OCI-LY3 (cell line): Measurements from ENCODE around the gene EGF.

ENCODE experiments used
- EZH2phosphoT487 ChIP-seq: fragments of 200-600 bp; shearing (Covaris generic); IDR thresholded peaks from 2 replicates; pipeline ENCODE4 v1.6.1; 2018; ENCODE audit warnings: antibody characterized with exemption, mixed run types, low read depth
- TF ChIP-seq, protein P1 (sequence below): fragments of 200-600, 300-600 bp; sonication (generic); IDR thresholded peaks from 2 replicates; pipeline ENCODE4 v1.5.1; 2014; ENCODE audit warnings: antibody characterized with exemption, low read length, low read depth

- TF ChIP-seq, protein P1, sequence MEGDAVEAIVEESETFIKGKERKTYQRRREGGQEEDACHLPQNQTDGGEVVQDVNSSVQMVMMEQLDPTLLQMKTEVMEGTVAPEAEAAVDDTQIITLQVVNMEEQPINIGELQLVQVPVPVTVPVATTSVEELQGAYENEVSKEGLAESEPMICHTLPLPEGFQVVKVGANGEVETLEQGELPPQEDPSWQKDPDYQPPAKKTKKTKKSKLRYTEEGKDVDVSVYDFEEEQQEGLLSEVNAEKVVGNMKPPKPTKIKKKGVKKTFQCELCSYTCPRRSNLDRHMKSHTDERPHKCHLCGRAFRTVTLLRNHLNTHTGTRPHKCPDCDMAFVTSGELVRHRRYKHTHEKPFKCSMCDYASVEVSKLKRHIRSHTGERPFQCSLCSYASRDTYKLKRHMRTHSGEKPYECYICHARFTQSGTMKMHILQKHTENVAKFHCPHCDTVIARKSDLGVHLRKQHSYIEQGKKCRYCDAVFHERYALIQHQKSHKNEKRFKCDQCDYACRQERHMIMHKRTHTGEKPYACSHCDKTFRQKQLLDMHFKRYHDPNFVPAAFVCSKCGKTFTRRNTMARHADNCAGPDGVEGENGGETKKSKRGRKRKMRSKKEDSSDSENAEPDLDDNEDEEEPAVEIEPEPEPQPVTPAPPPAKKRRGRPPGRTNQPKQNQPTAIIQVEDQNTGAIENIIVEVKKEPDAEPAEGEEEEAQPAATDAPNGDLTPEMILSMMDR: no peak
- TF ChIP-seq EZH2phosphoT487: no peak
Measured at GRCh38 chr4:109887071-109887470, 25.6 kb upstream of the EGF start.
